NCI-H2196 (cell line): Measurements from ENCODE around the gene SLC16A12.
"Not testable (repeated sequence)": the region's sequence is repeated elsewhere in the genome, so short reads cannot be mapped to it uniquely, and the experiment has no call there.

ENCODE experiments used
- DNase-seq: peaks from one replicate; lab custom pipeline; 2025; ENCODE audit not compliant: unreplicated experiment; lab: John Stamatoyannopoulos, UW

SLC16A12 gene

GRCh38 chr10:89474452-89474851 lies 60.9 kb downstream of the SLC16A12 start:
- DNase-seq: no peak

DNA sequence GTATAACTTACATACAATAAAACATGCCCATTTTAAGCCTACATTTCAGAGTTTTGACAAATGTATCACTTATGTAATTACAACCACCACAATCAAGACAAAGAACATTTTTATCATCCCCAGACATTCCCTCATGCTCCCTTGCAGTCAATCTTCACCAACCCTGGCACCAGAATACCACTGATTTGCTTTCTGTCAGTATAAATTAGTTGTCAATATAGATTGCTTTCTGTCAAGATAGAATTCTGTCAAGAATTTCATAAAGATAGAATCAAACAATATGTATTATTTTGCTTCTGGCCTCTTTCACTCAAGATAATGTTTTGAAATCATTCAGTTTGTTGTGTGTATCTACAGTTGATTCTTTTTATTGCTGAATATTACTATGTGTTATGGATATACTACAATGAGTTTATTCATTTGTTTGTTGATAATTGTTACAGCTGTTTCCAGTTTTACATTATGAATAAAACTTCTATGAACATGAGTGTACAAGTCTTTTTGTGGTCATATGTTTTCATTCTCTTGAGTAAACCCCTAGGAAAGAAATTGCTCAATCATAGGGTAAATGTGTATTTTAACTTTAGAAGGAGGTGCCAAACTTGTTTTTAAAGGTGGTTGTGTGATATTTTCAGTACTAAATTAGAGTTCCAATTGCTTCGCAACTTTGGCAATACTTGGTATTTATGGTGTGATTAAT lies 64.1 kb downstream of the SLC16A12 start:
- DNase-seq: no peak

GRCh38 chr10:89470628-89471027 lies 64.8 kb downstream of the SLC16A12 start:
- DNase-seq: no peak

- no peak for DNase-seq
These were observed 65.9 kb downstream of the SLC16A12 start for GRCh38 chr10:89469517-89469916.

DNA sequence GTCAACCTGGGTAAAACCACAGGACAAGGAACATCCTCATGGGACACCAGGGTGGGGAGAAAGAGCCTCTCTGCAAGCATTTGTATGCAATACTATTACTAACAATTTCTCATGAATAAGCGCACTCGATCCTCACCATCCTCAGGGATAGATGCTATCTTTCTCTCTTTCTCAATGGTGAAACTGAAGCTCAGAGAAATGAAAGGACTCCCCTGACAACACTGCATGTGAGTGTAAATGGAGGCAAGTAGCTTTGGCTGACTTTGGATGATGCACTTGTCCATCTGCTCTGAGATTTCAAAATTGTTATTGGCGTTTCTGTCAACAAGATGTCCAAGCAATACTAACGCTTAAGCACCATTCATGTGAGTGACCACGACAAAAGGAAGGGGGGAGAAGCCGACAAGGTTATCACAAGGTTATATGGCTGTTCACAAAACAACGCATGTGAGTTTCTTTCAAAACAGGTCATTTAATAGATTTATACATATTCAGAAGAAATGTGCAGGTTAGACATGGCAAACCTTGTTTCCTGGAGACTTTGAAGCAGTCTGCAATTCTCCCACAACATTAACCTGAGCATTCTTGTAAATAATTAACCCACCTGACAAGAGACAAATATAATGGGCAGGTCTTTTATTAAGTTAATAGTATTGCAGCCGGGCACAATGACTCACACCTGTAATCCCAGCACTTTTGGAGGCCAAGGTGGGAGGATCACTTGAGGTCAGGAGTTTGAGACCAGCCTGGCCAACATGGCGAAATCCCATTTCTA lies 67.0 kb downstream of the SLC16A12 start:
- no peak for DNase-seq

DNA sequence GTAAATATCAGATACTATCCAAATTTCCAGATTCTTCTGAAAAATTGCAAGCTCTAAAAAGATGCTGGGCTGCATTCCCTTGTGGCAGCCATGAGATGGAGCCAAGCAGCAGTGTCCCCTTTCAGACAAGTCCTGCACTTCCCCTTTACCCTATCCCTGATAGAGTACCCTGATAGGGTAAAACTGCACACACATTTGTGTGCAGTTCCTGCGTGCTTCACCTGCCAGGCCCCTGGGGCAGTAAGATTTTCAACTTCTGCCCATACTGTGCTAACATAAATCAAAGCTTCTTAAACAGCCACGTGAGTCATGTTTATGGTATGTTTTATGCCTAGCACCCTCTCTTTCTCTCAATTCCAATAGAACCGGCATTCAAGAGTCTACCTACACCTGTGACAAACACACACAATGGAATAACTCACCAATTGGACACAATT lies 68.8 kb downstream of the SLC16A12 start:
- no peak for DNase-seq

DNA sequence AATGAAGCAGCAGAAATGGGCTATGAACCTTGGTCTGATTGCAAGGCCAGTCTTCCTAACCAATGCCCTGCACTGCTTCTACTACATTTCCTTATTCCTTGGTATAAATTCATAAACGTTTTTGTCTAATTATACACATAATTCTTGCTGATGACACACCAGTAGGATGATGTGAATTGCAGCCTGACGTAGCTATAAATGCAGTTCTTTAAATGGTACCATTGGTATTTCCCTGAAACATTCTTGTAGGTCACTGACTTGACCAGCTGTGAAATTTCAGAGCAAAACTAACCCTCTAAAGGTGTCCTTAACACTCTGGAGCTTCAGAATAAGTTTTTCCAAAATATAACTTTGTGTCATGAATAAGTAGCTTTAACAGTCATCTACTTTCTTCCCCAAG lies 70.2 kb downstream of the SLC16A12 start:
- no peak for DNase-seq

DNA sequence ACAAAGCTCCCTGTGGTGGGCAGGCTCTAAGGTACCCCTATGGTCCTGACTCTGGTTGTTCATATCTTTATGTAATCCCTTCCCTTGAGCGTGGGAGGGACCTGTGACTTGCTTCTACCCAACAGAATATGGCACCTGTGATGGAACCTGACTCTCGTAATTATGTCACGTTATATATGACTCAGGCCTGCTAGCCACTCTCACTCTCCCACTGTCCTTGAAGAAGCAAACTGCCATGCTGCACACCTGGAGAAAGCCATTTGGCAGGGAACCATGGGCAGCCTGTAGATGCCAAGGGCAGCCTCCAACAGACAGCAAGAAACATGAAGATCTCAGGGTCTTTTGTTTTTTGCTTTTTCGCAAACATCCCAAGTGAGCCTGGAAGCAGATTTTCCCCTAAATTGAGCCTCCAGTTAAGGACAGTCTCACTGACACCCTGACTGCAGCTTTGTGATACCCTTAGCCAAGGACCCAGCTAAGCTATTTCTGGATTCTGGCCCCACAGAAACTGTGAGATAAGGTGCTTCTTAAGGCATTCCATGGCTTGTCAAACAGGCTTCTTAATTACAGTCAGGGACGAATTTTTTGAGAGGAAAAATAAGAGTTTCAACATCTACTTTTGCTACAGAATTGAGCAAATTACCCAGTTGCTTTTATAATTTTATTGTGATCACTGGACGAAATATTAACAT lies 71.4 kb downstream of the SLC16A12 start:
- no peak for DNase-seq

- no peak for DNase-seq
These were observed 76.6 kb downstream of the SLC16A12 start for GRCh38 chr10:89458784-89459183.

- no peak for DNase-seq
These were observed 77.1 kb downstream of the SLC16A12 start for GRCh38 chr10:89458291-89458690.

DNA sequence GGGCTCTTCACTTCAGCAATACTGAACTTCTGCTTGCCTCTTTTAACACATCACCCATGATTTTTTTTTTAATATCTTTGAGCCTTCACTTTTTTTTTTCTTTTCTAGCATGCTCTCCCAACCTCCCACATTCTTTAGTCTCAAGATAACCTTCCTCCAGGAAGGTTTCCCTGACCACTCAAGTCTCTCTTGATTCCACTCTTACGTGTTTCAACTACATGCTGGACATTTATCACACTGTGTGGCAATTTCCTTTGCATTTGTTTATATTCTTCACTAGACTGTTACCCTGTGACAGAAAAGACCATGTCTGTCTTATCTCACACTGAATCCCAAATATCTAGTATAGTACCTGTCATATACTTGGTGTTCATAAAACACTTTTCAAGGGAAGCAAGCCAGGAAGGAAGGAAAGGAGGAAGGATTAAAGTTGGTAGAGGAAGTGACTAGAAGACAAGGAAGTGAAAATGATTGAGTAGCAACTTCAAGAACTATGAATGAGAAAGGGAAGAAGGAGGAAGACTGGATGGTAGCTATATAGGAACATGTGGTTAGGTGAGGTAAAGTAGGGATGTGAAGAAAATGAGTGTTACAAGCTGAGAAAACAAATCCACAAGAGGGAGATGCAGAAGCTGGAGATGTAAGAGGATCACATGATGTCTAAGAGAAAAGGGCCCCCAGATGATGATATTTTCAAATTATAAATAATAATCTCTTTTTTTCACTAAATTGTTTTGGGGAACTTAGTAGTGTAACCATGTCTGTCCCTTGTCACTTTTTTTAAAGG lies 80.6 kb downstream of the SLC16A12 start:
- no peak for DNase-seq

GRCh38 chr10:89452193-89452592 lies 83.2 kb downstream of the SLC16A12 start:
- no peak for DNase-seq

DNA sequence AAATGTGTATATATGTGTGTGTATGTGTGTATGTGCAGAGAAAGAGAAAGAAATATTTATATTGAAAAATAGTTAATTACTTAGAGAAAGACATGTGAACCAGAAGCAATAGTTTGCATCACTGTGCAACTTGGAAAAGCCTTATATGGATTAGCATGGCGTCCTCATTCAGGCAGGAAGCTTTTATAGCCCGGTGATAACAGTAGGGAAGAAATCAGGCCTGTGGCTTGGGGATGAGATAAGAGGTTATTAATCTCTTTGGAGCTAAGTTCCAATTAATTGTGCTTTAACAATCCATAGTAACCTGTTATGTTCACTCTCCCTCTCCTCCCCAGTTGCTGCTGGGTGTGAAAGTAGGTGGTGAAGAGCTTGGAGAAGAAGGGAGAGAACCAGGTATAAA lies 84.5 kb downstream of the SLC16A12 start:
- no peak for DNase-seq

GRCh38 chr10:89444819-89445218 lies 90.6 kb downstream of the SLC16A12 start:
- DNase-seq: not testable (repeated sequence)

DNA sequence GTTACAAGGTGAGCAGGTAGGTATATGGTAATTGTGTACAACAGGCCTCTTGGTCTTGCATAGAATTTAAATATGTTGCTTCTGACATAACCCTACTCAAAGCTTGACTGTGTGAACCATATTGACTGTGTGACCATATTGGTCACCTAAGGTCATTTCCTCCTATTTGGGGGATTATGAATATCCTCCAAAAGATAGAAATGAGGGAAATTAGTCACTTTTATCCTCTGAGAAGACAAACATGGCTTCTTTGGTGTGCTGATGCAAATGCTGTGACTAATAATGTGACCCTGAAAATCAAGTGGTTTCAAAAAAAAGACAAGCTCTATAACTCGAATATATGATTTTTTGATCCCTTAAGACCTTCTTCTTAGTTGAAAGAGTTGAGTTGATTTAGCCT lies 93.1 kb downstream of the SLC16A12 start:
- no peak for DNase-seq

GRCh38 chr10:89440226-89441009 lies 95.0 kb downstream of the SLC16A12 start:
- no peak for DNase-seq

- no peak for DNase-seq
These were observed 96.9 kb downstream of the SLC16A12 start for GRCh38 chr10:89438525-89438924.

DNA sequence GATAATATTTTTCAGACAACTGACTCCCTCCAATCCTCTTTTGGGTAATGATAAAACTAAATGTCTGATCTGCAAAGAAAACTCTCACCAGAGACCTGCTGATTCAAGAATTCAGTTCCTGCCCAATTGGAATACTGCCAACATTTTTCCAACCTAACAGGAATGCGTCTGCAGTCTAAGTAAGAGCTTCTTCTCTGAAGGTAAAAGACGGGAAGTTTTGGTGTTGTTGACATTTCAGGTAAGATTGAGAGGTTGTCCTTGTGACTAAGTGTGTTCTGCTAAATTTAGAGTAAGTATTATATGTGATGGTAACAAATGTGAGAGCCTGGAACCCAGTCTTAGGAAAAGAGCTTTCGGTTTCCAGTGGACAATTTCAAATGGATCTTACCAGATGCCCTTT lies 103.4 kb downstream of the SLC16A12 start:
- no peak for DNase-seq

GRCh38 chr10:89428877-89429276 lies 106.5 kb downstream of the SLC16A12 start:
- DNase-seq: no peak

- DNase-seq: no peak
These were observed 107.8 kb downstream of the SLC16A12 start for GRCh38 chr10:89427629-89428028.
